Measurements from ENCODE around the gene RASGRF1. TPM values are rescaled to one million over a fixed set of nuclear protein-coding genes. Genes with fewer than 3 reads are reported as not detected.
A peak's percentile ranks its signal among the peaks of the same experiment; 100 is the strongest.

The RASGRF1 gene, protein sequence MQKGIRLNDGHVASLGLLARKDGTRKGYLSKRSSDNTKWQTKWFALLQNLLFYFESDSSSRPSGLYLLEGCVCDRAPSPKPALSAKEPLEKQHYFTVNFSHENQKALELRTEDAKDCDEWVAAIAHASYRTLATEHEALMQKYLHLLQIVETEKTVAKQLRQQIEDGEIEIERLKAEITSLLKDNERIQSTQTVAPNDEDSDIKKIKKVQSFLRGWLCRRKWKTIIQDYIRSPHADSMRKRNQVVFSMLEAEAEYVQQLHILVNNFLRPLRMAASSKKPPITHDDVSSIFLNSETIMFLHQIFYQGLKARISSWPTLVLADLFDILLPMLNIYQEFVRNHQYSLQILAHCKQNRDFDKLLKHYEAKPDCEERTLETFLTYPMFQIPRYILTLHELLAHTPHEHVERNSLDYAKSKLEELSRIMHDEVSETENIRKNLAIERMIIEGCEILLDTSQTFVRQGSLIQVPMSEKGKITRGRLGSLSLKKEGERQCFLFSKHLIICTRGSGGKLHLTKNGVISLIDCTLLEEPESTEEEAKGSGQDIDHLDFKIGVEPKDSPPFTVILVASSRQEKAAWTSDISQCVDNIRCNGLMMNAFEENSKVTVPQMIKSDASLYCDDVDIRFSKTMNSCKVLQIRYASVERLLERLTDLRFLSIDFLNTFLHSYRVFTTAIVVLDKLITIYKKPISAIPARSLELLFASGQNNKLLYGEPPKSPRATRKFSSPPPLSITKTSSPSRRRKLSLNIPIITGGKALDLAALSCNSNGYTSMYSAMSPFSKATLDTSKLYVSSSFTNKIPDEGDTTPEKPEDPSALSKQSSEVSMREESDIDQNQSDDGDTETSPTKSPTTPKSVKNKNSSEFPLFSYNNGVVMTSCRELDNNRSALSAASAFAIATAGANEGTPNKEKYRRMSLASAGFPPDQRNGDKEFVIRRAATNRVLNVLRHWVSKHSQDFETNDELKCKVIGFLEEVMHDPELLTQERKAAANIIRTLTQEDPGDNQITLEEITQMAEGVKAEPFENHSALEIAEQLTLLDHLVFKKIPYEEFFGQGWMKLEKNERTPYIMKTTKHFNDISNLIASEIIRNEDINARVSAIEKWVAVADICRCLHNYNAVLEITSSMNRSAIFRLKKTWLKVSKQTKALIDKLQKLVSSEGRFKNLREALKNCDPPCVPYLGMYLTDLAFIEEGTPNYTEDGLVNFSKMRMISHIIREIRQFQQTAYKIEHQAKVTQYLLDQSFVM (N-terminal part only)
- total RNA-seq: under 1 TPM in 1 of 6 experiments, not detected in 5; 0.29 TPM
- long read RNA-seq: 0 reads

DNA sequence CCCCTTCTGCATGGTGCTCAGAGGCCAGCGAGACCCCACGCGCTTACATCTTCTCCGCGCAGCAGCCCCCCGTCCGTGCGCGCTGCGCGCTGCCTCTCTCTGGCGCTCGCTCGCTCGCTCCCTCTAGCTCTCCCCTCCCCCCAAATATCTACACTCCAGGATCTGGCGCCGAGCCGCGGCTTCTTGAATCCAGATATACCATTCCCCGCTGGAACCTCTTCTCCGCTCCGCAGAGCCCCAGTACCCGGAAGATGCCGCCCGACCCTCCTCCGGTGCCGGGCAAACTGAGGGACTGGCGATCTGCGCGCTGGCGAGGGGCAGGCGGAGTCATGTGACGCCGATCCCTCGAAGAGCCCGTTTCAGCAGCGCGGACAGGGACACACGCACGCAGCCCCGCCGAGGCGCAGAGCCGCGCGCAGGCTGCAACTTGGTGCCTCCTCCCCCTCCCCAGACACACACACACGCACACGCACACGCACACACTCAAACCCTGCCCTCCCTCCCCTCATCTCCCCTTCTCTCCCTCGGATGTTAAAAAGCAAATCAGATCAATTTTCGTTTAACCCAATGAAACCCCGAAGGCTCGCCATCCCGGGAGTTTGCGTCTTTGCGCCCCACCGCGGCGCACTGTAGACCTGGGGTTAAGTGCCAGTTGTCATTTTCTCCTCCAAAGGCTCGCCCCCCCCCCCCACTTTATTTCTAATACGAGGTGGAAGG lies at the start of gene RASGRF1:
TSS of gene RASGRF1 (minus strand) at position 294 of the 717 bp plus-strand sequence. CDS start at position 12, 282 bp downstream.
- DNase-seq (peak in 1 of 3 donors; percentile 35), ATAC-seq (no peak)
- intact Hi-C loops (cut with DNase I): no loop called here
- TF ChIP-seq CTCF (IDR thresholded peaks at IDR 0.05) (no peak), POLR2A (IDR thresholded peaks at IDR 0.05) (no peak)
- Histone ChIP-seq H3K36me3 (no peaks in the 10 kb centered on the region), H3K4me3 (no peak within 1 kb of the TSS), H3K9me3 (no peaks in the 10 kb centered on the region), H3K27ac (no peak within 1 kb of the TSS), H3K4me1 (peaks cover 0 to 16% (median 0%) of the 10 kb centered on the region in 4 donors), H3K27me3 (peaks cover 0 to 18% of the 10 kb centered on the region in 2 donors)
- 0% methylated on average over 12 of the region's 61 CpGs for WGBS (ENCODE audit: insufficient coverage, low coverage, low lambda C conversion rate, missing lambda C conversion rate)

DNA sequence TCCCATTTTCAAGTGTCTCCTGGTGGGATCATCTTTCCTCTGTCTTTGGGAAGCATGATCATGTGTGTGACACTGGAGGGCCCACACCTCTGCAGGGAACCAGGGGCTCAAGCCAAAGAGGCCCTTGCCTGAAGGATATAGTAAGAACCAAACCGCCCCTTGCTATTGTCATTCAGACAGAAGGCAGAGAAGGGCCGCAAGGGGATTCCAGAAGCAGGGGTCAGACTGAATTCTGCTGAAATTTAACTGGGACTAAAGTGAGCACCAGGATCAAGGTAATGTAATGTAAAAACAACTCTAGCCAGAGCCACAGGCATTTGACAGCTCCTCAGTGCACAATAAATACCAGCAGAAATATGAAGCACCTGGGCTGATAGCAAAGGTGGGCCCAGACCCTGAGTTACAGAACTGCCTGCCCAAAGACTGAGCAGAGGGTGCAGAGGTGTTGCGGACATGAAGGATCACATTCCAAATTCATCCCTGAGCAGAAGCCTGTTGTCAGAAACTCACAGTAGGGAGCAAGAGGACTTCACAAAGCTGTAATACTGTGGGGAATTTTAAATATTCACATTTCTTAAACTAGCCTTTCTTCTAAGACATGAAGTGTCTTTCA lies 46.0 kb upstream of the RASGRF1 start:
- no peak overlapping the region for H3K4me3 ChIP-seq
- no peaks in the 10 kb centered on the region for H3K27me3 ChIP-seq
- 61% methylated on average over 3 of the region's 3 CpGs for WGBS (ENCODE audit: insufficient coverage, low coverage, low lambda C conversion rate, missing lambda C conversion rate)
- ATAC-seq: no peak
- intact Hi-C loops (cut with DNase I): no loop called here
- no peaks in the 10 kb centered on the region for H3K36me3 ChIP-seq
- no peak for DNase-seq
- no peak overlapping the region for H3K27ac ChIP-seq
- TF ChIP-seq CTCF (IDR thresholded peaks at IDR 0.05) (no peak), POLR2A (IDR thresholded peaks at IDR 0.05) (no peak)
- H3K4me1 ChIP-seq: no peaks in the 10 kb centered on the region
- no peaks in the 10 kb centered on the region for H3K9me3 ChIP-seq

DNA sequence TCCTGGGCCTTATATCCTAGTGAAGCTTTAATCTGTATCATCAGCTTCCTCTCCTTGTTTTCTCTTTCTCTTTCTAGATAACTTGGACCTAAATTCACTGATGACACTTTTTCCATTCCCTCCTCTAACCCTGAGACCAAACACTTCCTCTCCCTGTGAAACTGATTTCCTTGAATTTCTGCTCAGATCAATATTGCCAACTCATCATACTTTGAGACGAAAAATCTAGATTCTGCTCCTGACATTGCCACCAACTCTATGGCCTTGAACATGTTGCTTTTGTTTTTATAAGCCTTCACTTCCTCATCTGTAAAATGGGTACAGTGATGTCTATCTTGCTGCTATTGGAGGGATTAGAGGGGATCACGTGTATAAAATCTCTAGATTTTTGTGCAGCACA lies 42.7 kb upstream of the RASGRF1 start:
- H3K27me3 ChIP-seq: no peaks in the 10 kb centered on the region
- intact Hi-C loops (cut with DNase I): no loop called here
- WGBS (ENCODE audit: insufficient coverage, low coverage, low lambda C conversion rate, missing lambda C conversion rate): 63% methylated on average over 2 of the region's 2 CpGs
- no peaks in the 10 kb centered on the region for H3K9me3 ChIP-seq
- no peaks in the 10 kb centered on the region for H3K36me3 ChIP-seq
- ATAC-seq: no peak
- TF ChIP-seq POLR2A (IDR thresholded peaks at IDR 0.05) (no peak), CTCF (IDR thresholded peaks at IDR 0.05) (no peak)
- no peak overlapping the region for H3K4me3 ChIP-seq
- DNase-seq: no peak
- H3K4me1 ChIP-seq: no peaks in the 10 kb centered on the region
- no peak overlapping the region for H3K27ac ChIP-seq
